Lower lobe of right lung (tissue), 2 donors: ENCODE results near the gene C3. TPM values are rescaled to one million over a fixed set of nuclear protein-coding genes. Genes with fewer than 3 reads are reported as not detected.
"Not testable (repeated sequence)": the region's sequence is repeated elsewhere in the genome, so short reads cannot be mapped to it uniquely, and the experiment has no call there.

Experiments used
- ATAC-seq, 2 donors: fragments of 200-7000 bp; cut with Tn5 transposase; one replicate each; pipeline ENCODE4 v1.9.1; 2020 to 2022; ENCODE audit warnings: mild to moderate bottlenecking in 2 of 2, moderate library complexity in 2 of 2
- DNase-seq: peaks from one replicate; pipeline ENCODE4 v3.0.0-alpha.2; 2020
- H3K27ac ChIP-seq: fragments of 200-600 bp; one replicate; pipeline ENCODE4 v1.8.0; 2022
- H3K27me3 ChIP-seq: fragments of 200-600 bp; one replicate; pipeline ENCODE4 v1.8.0; 2022; ENCODE audit warnings: low read depth
- H3K36me3 ChIP-seq: fragments of 200-600 bp; one replicate; pipeline ENCODE4 v1.8.0; 2022; ENCODE audit warnings: mild to moderate bottlenecking
- H3K4me1 ChIP-seq: fragments of 200-600 bp; one replicate; pipeline ENCODE4 v1.8.0; 2022
- H3K4me3 ChIP-seq: fragments of 200-600 bp; one replicate; pipeline ENCODE4 v1.8.0; 2022; ENCODE audit warnings: mild to moderate bottlenecking
- H3K9me3 ChIP-seq: fragments of 200-600 bp; one replicate; pipeline ENCODE4 v1.8.0; 2022
- CTCF ChIP-seq: fragments of 200-600 bp; IDR thresholded peaks from one replicate; pipeline ENCODE4 v1.8.0; 2022; ENCODE audit warnings: antibody characterized with exemption, mild to moderate bottlenecking
- intact Hi-C: fragments of 100-400 bp; cut with DNase I; formaldehyde crosslinking; loops from one replicate; pipeline ENCODE4 v1.11.0; 2022
- total RNA-seq: library from RNA; stranded (reverse); fragmentation: NEBNext Ultra II Directional; extraction: Animal tissue kit (Norgen Biotek cat#: 25700); gene quantifications from one replicate; pipeline ENCODE4 v1.2.1, GENCODE V29; 2021
- donor health status: DM: no; HTN: yes; CAD: no; lungs with severe emphysema.

C3 gene
- total RNA-seq, 1 donor from 2014 or later, result 1,321 TPM

GRCh38 chr19:6712231-6712630 lies 8.2 kb downstream of the C3 start:
- DNase-seq (peak; percentile 29), ATAC-seq (peak in 1 of 2 donors; percentile 6)
- Histone ChIP-seq H3K36me3 (peaks cover 49% of the 10 kb centered on the region), H3K27ac (no peak overlapping the region), H3K9me3 (no peaks in the 10 kb centered on the region), H3K27me3 (peaks cover 3% of the 10 kb centered on the region), H3K4me1 (no peaks in the 10 kb centered on the region), H3K4me3 (no peak overlapping the region)
- intact Hi-C loops, result no loop called here
- no peak for TF ChIP-seq CTCF

GRCh38 chr19:6711605-6712004 lies 8.8 kb downstream of the C3 start:
- H3K27me3 ChIP-seq, result peaks cover 3% of the 10 kb centered on the region
- H3K4me1 ChIP-seq, result no peaks in the 10 kb centered on the region
- peaks cover 46% of the 10 kb centered on the region for H3K36me3 ChIP-seq
- intact Hi-C loops, result no loop called here
- no peaks in the 10 kb centered on the region for H3K9me3 ChIP-seq
- H3K27ac ChIP-seq, result no peak overlapping the region
- no peak for ATAC-seq
- no peak for TF ChIP-seq CTCF
- no peak overlapping the region for H3K4me3 ChIP-seq
- DNase-seq, result peak; percentile 20

- ATAC-seq, result no peak
- no peak for TF ChIP-seq CTCF
- Histone ChIP-seq H3K27me3 (peaks cover 3% of the 10 kb centered on the region), H3K4me3 (no peak overlapping the region), H3K36me3 (peaks cover 44% of the 10 kb centered on the region), H3K4me1 (no peaks in the 10 kb centered on the region), H3K27ac (no peak overlapping the region), H3K9me3 (no peaks in the 10 kb centered on the region)
- DNase-seq, result no peak
- intact Hi-C loops, result no loop called here
Measured at GRCh38 chr19:6711078-6711361, 9.4 kb downstream of the C3 start.

GRCh38 chr19:6710273-6711077 lies 10.0 kb downstream of the C3 start:
- peak; percentile 45 for DNase-seq
- Histone ChIP-seq H3K27me3 (peaks cover 3% of the 10 kb centered on the region), H3K36me3 (peaks cover 44% of the 10 kb centered on the region), H3K4me1 (no peaks in the 10 kb centered on the region), H3K27ac (no peak overlapping the region), H3K4me3 (no peak overlapping the region), H3K9me3 (no peaks in the 10 kb centered on the region)
- TF ChIP-seq CTCF, result no peak
- intact Hi-C loops, result no loop called here
- no peak for ATAC-seq

GRCh38 chr19:6709549-6709948 lies 10.9 kb downstream of the C3 start:
- H3K36me3 ChIP-seq, result peaks cover 44% of the 10 kb centered on the region
- DNase-seq (peak; percentile 37), ATAC-seq (no peak)
- H3K27ac ChIP-seq, result no peak overlapping the region
- H3K27me3 ChIP-seq, result peaks cover 3% of the 10 kb centered on the region
- no peaks in the 10 kb centered on the region for H3K4me1 ChIP-seq
- H3K4me3 ChIP-seq, result no peak overlapping the region
- no peaks in the 10 kb centered on the region for H3K9me3 ChIP-seq
- intact Hi-C loops, result no loop called here
- no peak for TF ChIP-seq CTCF

- H3K4me3 ChIP-seq, H3K27me3 ChIP-seq, H3K9me3 ChIP-seq, ATAC-seq, H3K27ac ChIP-seq, intact Hi-C loops, H3K4me1 ChIP-seq: not testable (repeated sequence)
- peak; percentile 4 for DNase-seq
- peaks cover 50% of the 10 kb centered on the region for H3K36me3 ChIP-seq
Measured at GRCh38 chr19:6708913-6709312, 11.5 kb downstream of the C3 start.
